DND-41 (cell line): ENCODE measurements around the gene AEN.

ENCODE experiments used
- ATAC-seq: fragments of 200-7000 bp; cut with Tn5 transposase; 3 replicates; pipeline ENCODE4 v1.9.1; 2021; ENCODE audit warnings: low read depth; ENCODE audit not compliant: insufficient read depth
- DNase-seq: peaks from one replicate; pipeline ENCODE4 v3.0.0-alpha.2; 2020
- H2AFZ ChIP-seq: 2 replicates; pipeline ENCODE4 v1.6.0; 2012; ENCODE audit warnings: low read depth, low read length
- H3K27ac ChIP-seq: 2 replicates; pipeline ENCODE4 v1.5.1; 2012; ENCODE audit warnings: low read length, inconsistent platforms
- H3K27me3 ChIP-seq: fragments of 200-600 bp; sonication (generic); 2 replicates; pipeline ENCODE4 v1.6.0; 2012; ENCODE audit warnings: low read length, mild to moderate bottlenecking, inconsistent platforms; ENCODE audit not compliant: insufficient read depth, poor library complexity
- H3K36me3 ChIP-seq: 2 replicates; pipeline ENCODE4 v1.5.1; 2012; ENCODE audit warnings: low read length, inconsistent platforms; ENCODE audit not compliant: insufficient read depth
- H3K4me1 ChIP-seq: 2 replicates; pipeline ENCODE4 v1.5.1; 2012; ENCODE audit warnings: mild to moderate bottlenecking, low read length; ENCODE audit not compliant: insufficient read depth
- H3K4me2 ChIP-seq: 2 replicates; pipeline ENCODE4 v1.6.0; 2012; ENCODE audit warnings: mild to moderate bottlenecking, moderate library complexity, low read length, inconsistent platforms; ENCODE audit not compliant: insufficient read depth
- H3K4me3 ChIP-seq, 2 experiments: fragments of 200-600 bp in 1 of 2; shearing (Covaris generic) in 1 of 2; 2 replicates each; pipeline ENCODE4 v1.5.1; 2012 to 2016; ENCODE audit warnings: inconsistent platforms in 2 of 2, low read length in 2 of 2, mild to moderate bottlenecking in 2 of 2, low read depth in 1 of 2, moderate library complexity in 1 of 2
- H3K79me2 ChIP-seq: 2 replicates; pipeline ENCODE4 v1.6.0; 2012; ENCODE audit warnings: low read length, inconsistent platforms; ENCODE audit not compliant: insufficient read depth
- H3K9ac ChIP-seq: 2 replicates; pipeline ENCODE4 v1.6.0; 2012; ENCODE audit warnings: low read depth, mild to moderate bottlenecking, inconsistent platforms, low read length, moderate library complexity
- H3K9me3 ChIP-seq: 2 replicates; pipeline ENCODE4 v1.5.1; 2012; ENCODE audit warnings: low read length, moderate library complexity, mild to moderate bottlenecking, inconsistent platforms; ENCODE audit not compliant: insufficient read depth, severe bottlenecking
- H4K20me1 ChIP-seq: 2 replicates; pipeline ENCODE4 v1.6.0; 2012; ENCODE audit warnings: low read length; ENCODE audit not compliant: insufficient read depth
- EZH2 ChIP-seq: IDR thresholded peaks from 3 replicates; pipeline ENCODE4 v1.6.1; 2012; ENCODE audit warnings: borderline replicate concordance, low read depth, mild to moderate bottlenecking, moderate library complexity, low read length, inconsistent platforms; ENCODE audit not compliant: severe bottlenecking
- TF ChIP-seq, protein P1 (sequence below): IDR thresholded peaks from 2 replicates; pipeline ENCODE4 v1.5.1; 2012; ENCODE audit warnings: borderline replicate concordance, low read length, moderate library complexity, mild to moderate bottlenecking; ENCODE audit not compliant: poor library complexity, severe bottlenecking; ENCODE audit errors: extremely low read depth

The AEN gene

DNA sequence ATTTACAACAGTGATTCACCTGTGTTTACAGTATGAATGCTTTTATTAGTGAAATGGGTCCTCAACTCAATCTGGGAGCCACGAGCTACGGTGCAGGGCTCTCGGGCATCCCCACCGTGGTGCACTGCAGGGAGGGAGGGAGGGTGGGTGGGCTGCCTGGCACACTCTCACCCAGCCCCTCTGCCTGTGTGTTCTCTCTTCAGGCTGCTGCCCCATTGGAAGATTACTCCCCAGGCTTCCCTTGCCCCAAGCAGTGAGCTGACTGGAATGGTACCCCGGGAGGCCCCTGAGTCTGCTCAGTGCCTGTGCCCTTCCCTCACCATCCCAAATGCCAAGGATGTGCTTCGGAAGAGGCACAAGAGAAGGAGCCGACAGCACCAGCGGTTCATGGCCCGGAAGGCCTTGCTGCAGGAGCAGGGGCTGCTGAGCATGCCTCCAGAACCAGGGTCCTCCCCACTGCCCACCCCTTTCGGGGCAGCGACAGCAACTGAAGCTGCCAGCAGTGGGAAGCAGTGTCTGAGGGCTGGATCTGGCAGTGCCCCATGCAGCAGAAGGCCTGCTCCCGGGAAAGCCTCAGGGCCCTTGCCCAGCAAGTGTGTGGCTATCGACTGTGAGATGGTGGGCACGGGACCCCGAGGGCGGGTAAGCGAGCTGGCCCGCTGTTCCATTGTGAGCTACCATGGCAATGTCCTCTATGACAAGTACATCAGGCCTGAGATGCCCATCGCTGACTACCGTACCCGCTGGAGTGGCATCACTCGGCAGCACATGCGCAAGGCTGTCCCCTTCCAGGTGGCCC, 5.0 kb downstream of the AEN start:
- Histone ChIP-seq H3K4me1 (peaks cover 59% of the 10 kb centered on the region), H3K9me3 (no peaks in the 10 kb centered on the region), H2AFZ (no peak overlapping the region), H4K20me1 (peaks cover 84% of the 10 kb centered on the region), H3K9ac (no peak overlapping the region), H3K27ac (0 out of 2 replicates have a peak overlapping the region, but pooled peaks have one; percentile 6), H3K4me3 (no peak overlapping the region), H3K27me3 (no peaks in the 10 kb centered on the region), H3K36me3 (peaks cover 70% of the 10 kb centered on the region), H3K79me2 (peaks cover 92% of the 10 kb centered on the region), H3K4me2 (peak overlapping the region; percentile 30; the same call in 1 of the 2 replicates)
- no peak for ATAC-seq
- TF ChIP-seq EZH2, result no peak
- TF ChIP-seq, protein P1, sequence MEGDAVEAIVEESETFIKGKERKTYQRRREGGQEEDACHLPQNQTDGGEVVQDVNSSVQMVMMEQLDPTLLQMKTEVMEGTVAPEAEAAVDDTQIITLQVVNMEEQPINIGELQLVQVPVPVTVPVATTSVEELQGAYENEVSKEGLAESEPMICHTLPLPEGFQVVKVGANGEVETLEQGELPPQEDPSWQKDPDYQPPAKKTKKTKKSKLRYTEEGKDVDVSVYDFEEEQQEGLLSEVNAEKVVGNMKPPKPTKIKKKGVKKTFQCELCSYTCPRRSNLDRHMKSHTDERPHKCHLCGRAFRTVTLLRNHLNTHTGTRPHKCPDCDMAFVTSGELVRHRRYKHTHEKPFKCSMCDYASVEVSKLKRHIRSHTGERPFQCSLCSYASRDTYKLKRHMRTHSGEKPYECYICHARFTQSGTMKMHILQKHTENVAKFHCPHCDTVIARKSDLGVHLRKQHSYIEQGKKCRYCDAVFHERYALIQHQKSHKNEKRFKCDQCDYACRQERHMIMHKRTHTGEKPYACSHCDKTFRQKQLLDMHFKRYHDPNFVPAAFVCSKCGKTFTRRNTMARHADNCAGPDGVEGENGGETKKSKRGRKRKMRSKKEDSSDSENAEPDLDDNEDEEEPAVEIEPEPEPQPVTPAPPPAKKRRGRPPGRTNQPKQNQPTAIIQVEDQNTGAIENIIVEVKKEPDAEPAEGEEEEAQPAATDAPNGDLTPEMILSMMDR, result no peak
- no peak for DNase-seq

DNA sequence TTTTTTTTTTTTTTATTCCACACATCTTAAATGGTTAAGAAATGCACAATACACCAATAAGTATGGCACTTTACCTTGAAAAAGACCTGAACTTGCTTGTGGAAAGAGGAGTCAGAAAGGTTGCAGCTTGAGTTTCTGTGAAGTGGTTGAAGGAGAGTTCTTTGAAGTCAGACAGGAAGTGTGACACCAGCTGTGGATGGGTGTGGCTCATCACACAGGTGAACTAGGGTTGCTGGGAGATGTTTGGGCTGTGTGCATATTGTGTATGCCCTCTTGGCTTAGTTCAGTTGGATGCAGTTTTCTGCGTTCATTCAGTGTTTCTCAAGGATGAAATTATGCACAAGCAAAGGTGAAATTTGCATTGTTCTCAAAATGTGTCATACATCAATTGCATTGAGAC, 6.3 kb downstream of the AEN start:
- DNase-seq (peak; percentile 45), ATAC-seq (peak; percentile 54; the same call in 2 of the 3 replicates)
- Histone ChIP-seq H3K27me3 (no peaks in the 10 kb centered on the region), H3K4me2 (peak overlapping the region; percentile 19; the same call in 1 of the 2 replicates), H3K9ac (no peak overlapping the region), H3K36me3 (peaks cover 83% of the 10 kb centered on the region), H3K9me3 (no peaks in the 10 kb centered on the region), H2AFZ (no peak overlapping the region), H3K4me3 (no peak overlapping the region), H3K79me2 (peaks cover 84% of the 10 kb centered on the region), H3K4me1 (peaks cover 53% of the 10 kb centered on the region), H3K27ac (no peak overlapping the region; the same call in 1 of the 2 replicates), H4K20me1 (peaks cover 77% of the 10 kb centered on the region)
- TF ChIP-seq, protein P1, result no peak
- no peak for TF ChIP-seq EZH2

DNA sequence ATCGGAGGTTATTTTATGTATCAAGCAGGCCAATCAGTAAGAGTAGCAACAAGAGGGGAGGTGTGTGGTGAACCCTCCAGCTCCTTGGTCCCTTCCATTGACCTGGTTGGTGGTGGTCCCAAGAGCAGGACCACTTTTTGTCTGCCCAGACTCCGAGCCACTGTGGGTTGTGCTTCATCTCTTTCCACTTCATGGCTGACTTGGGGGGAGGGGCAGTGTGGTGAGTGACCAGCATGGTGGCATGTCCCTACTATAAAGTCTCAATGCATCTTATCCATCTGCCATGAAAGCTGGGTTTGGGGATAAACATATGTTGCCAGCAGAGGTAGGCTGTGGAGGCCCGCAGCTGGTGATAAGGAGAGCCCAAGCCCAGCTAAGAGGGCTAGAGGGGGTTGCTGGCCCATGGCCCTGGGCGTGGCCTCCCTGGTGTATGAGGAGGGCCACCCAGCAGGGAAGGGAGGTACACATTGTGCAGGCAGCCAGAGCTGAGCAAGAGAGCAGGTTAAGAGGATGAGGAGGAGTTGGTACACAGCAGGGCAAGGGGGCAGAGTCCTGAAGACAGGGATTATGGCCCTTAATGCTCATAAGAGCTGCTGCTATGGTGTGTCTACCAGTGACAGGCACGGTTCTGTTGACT, 7.0 kb downstream of the AEN start:
- Histone ChIP-seq H3K27me3 (no peaks in the 10 kb centered on the region), H3K79me2 (peaks cover 77% of the 10 kb centered on the region), H3K36me3 (peaks cover 84% of the 10 kb centered on the region), H3K4me2 (no peak overlapping the region), H3K4me1 (peaks cover 48% of the 10 kb centered on the region), H2AFZ (no peak overlapping the region), H4K20me1 (peaks cover 70% of the 10 kb centered on the region), H3K4me3 (no peak overlapping the region), H3K9ac (no peak overlapping the region), H3K27ac (no peak overlapping the region; the same call in none of the 2 replicates), H3K9me3 (no peaks in the 10 kb centered on the region)
- no peak for TF ChIP-seq EZH2
- TF ChIP-seq, protein P1, result no peak
- ATAC-seq (no peak), DNase-seq (no peak)
